Prostate gland (tissue), 2 donors: ENCODE data around the gene OR4C15. TPM values are rescaled to one million over a fixed set of nuclear protein-coding genes. Genes with fewer than 3 reads are reported as not detected.

Experiments used
- DNase-seq: peaks from one replicate; pipeline ENCODE4 v3.0.0-alpha.2; 2019; ENCODE audit warnings: low spot score
- H3K27ac ChIP-seq, 2 donors: fragments of 200-600 bp; sonication (generic); 2 replicates each; pipeline ENCODE4 v1.5.1; 2017 to 2019
- H3K27me3 ChIP-seq: fragments of 200-600 bp; sonication (generic); replicated peaks from 2 replicates; pipeline ENCODE4 v1.5.1; 2019; ENCODE audit not compliant: insufficient read depth
- H3K36me3 ChIP-seq, 2 donors: fragments of 200-600 bp; sonication (generic); 1 replicate in 1 of 2; 2 replicates in 1 of 2; pipeline versions ENCODE4 v1.5.1 to v1.8.1; 2017 to 2019
- H3K4me1 ChIP-seq: fragments of 200-600 bp; sonication (generic); replicated peaks from 2 replicates; pipeline ENCODE4 v1.5.1; 2019
- H3K4me3 ChIP-seq, 2 donors: fragments of 200-600 bp; sonication (generic); 2 replicates each; pipeline ENCODE4 v1.5.1; 2017 to 2019
- H3K9me3 ChIP-seq: fragments of 200-600 bp; sonication (generic); 2 replicates; pipeline ENCODE4 v1.5.1; 2017
- POLR2A ChIP-seq: fragments of 450-650 bp; IDR thresholded peaks from one replicate; pipeline ENCODE4 v1.6.1; 2016; ENCODE audit warnings: antibody characterized with exemption, mild to moderate bottlenecking
- POLR2AphosphoS5 ChIP-seq: sonication (generic); formaldehyde crosslinking; IDR thresholded peaks from one replicate; pipeline ENCODE4 v1.6.1; 2017; ENCODE audit warnings: antibody characterized with exemption
- WGBS: methylation state at CpG from one replicate; pipeline ENCODE4 v1.1.5; 2018; 5-methylcytosine and 5-hydroxymethylcytosine counted together
- intact Hi-C: fragments of 100-400 bp; cut with DNase I; formaldehyde crosslinking; loops from one replicate; pipeline ENCODE4 v1.14.2; 2022
- total RNA-seq, 2 donors: library from RNA; depleted of rRNA; stranded (reverse); fragments of >200 nt; gene quantifications; one replicate each; pipeline ENCODE4 v1.1.0, GENCODE V29; 2016
- TF ChIP-seq, protein P1 (sequence below), 4 experiments: fragments of 200-600 bp in 2 of 4; fragments of 450-650 bp in 2 of 4; sonication (generic) in 2 of 4; IDR thresholded peaks; 1 replicate in 3 of 4; 2 replicates in 1 of 4; pipeline ENCODE4 v1.5.1; 2016 to 2019; ENCODE audit warnings: antibody characterized with exemption in 4 of 4, mild to moderate bottlenecking in 2 of 4, moderate library complexity in 2 of 4

OR4C15 gene
- not detected for total RNA-seq

DNA sequence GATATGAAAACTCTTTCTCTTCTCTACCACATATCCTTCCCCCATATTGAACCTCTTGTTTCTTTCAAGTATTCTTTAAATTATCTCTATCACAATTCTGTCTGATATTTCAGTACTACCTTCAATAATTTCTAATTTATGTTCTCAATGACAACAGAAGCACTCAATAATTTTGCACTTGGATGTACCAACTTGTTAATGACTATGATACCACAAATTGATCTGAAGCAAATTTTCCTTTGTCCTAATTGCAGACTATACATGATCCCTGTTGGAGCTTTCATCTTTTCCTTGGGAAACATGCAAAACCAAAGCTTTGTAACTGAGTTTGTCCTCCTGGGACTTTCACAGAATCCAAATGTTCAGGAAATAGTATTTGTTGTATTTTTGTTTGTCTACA lies at the start of gene OR4C15:
TSS of gene OR4C15 (plus strand) at position 301 of the 400 bp plus-strand sequence. CDS start at position 301, 0 bp downstream.
- intact Hi-C loops, result no loop called here
- Histone ChIP-seq H3K4me3 (no peak within 1 kb of the TSS), H3K36me3 (no peaks in the 10 kb centered on the region), H3K27me3 (peaks cover 2% of the 10 kb centered on the region), H3K4me1 (no peaks in the 10 kb centered on the region), H3K27ac (no peak within 1 kb of the TSS), H3K9me3 (no peaks in the 10 kb centered on the region)
- TF ChIP-seq, protein P1, sequence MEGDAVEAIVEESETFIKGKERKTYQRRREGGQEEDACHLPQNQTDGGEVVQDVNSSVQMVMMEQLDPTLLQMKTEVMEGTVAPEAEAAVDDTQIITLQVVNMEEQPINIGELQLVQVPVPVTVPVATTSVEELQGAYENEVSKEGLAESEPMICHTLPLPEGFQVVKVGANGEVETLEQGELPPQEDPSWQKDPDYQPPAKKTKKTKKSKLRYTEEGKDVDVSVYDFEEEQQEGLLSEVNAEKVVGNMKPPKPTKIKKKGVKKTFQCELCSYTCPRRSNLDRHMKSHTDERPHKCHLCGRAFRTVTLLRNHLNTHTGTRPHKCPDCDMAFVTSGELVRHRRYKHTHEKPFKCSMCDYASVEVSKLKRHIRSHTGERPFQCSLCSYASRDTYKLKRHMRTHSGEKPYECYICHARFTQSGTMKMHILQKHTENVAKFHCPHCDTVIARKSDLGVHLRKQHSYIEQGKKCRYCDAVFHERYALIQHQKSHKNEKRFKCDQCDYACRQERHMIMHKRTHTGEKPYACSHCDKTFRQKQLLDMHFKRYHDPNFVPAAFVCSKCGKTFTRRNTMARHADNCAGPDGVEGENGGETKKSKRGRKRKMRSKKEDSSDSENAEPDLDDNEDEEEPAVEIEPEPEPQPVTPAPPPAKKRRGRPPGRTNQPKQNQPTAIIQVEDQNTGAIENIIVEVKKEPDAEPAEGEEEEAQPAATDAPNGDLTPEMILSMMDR (IDR thresholded peaks at IDR 0.05), result no peak
- no peak for DNase-seq

DNA sequence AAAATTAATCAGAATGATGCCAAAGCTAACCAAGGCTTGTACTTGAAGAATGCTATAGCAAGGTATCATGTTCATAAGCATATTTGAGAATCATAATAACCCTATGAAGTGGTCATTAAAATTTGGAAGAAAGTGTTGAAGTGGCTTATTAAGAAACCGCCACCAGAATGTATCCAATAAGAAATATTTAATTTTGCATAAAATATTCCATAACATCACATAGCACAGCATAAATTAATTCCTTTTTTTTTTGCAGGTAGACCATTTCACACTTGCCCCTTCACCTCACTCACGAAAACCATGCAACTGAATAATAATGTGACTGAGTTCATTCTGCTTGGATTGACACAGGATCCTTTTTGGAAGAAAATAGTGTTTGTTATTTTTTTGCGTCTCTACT lies 17.6 kb downstream of the OR4C15 start, which contains the start of gene OR4C16:
TSS of gene OR4C16 (plus strand) at position 301 of the 400 bp plus-strand sequence. CDS start at position 301, 0 bp downstream.
- Histone ChIP-seq H3K27ac (no peak within 1 kb of the TSS), H3K27me3 (no peaks in the 10 kb centered on the region), H3K9me3 (no peaks in the 10 kb centered on the region), H3K4me1 (no peaks in the 10 kb centered on the region), H3K36me3 (no peaks in the 10 kb centered on the region), H3K4me3 (no peak within 1 kb of the TSS)
- no peak for DNase-seq
- 69% methylated on average over 3 of the region's 3 CpGs for WGBS
- intact Hi-C loops, result no loop called here
- no peak for TF ChIP-seq POLR2A
- TF ChIP-seq POLR2AphosphoS5, result no peak
- TF ChIP-seq, protein P1 (IDR thresholded peaks at IDR 0.05), result no peak

DNA sequence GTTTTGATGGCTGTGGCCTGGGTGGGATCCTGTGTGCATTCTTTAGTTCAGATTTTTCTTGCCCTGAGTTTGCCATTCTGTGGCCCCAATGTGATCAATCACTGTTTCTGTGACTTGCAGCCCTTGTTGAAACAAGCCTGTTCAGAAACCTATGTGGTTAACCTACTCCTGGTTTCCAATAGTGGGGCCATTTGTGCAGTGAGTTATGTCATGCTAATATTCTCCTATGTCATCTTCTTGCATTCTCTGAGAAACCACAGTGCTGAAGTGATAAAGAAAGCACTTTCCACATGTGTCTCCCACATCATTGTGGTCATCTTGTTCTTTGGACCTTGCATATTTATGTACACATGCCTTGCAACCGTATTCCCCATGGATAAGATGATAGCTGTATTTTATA lies 18.3 kb downstream of the OR4C15 start:
- Histone ChIP-seq H3K27ac (no peak overlapping the region), H3K36me3 (no peaks in the 10 kb centered on the region), H3K4me1 (no peaks in the 10 kb centered on the region), H3K9me3 (no peaks in the 10 kb centered on the region), H3K4me3 (no peak overlapping the region), H3K27me3 (no peaks in the 10 kb centered on the region)
- no peak for TF ChIP-seq POLR2A
- TF ChIP-seq, protein P1 (IDR thresholded peaks at IDR 0.05), result no peak
- DNase-seq, result no peak
- WGBS, result 28% methylated on average over 1 of the region's 1 CpG
- intact Hi-C loops, result no loop called here

Other genes with a start within 250 kb of the OR4C15 start
- not detected for gene OR4A16, start 211.3 kb upstream of the OR4C15 start, total RNA-seq
- not detected for gene OR4A15, start 186.5 kb upstream of the OR4C15 start, total RNA-seq
- not detected for gene OR4C16, start 17.7 kb downstream of the OR4C15 start, total RNA-seq
- not detected for gene OR4C11, start 53.2 kb downstream of the OR4C15 start, total RNA-seq
- not detected for gene OR4P4, start 80.6 kb downstream of the OR4C15 start, total RNA-seq
- not detected for gene OR4S2, start 93.9 kb downstream of the OR4C15 start, total RNA-seq
- not detected for gene OR4C6, start 107.7 kb downstream of the OR4C15 start, total RNA-seq
- gene OR5D13, start 219.0 kb downstream of the OR4C15 start, total RNA-seq, result not detected
- gene OR5D14, start 241.1 kb downstream of the OR4C15 start, total RNA-seq, result not detected